DLD1 (cell line): ENCODE results near the gene PTDSS2.

Source experiments
- in situ Hi-C: cut with HindIII; loops from 2 replicates; pipeline ENCODE4 v1.10.0; 2017; ENCODE audit warnings: low sequenced_read_pairs

PTDSS2 gene

DNA sequence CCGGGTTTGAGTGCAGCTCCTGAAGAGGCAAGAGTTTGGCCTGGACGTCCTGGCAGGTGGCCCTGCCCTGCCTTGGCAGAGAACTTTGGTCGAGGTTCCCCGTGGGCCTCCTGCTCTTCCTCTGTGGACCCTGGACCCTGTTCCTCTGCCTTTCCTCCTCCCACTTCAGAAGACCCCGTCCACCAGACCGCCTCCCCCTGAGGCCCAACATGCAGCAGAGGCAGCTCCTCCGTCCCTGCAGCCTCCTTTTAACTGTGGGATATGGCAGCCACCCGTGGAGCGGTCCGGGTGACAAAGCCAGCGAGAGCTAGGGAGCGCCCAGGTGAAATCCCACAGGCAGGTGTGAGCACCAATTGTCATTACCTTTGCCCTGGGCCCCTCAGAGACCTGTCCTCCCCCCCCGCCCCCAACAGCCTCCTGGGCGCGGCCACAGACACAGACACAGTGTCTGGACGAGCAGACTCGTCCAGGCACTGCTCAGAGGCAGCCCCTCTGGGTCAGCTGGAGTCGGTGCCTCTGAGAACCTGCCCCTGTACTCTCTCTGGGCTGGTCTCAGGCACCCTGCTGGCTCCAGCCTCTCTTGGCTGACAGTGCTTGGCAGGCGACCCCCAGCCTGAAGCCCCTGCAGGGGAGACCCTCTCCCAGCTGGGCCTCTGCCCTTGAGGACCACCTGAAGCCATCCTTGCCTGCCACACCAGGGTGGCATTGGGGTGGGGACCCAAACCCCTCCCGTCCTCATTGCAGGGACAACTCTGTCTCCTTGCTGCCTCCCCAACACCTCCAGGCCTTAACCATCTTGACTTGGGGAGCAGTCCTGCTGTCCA, 4.1 kb upstream of the PTDSS2 start:
- in situ Hi-C loops: no loop called here

DNA sequence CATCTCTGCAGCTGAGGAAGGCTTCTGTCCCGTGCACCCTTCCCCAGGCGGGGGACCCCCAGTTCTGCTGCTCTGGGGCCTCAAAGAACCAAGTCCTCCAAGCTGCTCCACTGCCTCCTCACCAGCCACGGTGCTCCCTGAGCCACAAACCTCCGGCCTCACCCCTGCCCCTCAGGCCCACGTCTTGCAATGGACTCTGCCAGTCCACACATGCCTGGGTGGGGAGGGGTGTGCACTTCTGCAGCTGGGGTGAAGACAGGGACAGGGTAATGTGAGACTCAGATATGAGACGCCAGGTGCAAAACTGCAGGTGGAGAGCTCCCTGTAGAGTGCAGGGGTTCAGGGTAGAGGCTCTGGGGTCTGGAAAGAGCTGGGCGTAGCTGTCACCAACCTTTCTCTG, 3.2 kb upstream of the PTDSS2 start:
- in situ Hi-C loops: no loop called here

DNA sequence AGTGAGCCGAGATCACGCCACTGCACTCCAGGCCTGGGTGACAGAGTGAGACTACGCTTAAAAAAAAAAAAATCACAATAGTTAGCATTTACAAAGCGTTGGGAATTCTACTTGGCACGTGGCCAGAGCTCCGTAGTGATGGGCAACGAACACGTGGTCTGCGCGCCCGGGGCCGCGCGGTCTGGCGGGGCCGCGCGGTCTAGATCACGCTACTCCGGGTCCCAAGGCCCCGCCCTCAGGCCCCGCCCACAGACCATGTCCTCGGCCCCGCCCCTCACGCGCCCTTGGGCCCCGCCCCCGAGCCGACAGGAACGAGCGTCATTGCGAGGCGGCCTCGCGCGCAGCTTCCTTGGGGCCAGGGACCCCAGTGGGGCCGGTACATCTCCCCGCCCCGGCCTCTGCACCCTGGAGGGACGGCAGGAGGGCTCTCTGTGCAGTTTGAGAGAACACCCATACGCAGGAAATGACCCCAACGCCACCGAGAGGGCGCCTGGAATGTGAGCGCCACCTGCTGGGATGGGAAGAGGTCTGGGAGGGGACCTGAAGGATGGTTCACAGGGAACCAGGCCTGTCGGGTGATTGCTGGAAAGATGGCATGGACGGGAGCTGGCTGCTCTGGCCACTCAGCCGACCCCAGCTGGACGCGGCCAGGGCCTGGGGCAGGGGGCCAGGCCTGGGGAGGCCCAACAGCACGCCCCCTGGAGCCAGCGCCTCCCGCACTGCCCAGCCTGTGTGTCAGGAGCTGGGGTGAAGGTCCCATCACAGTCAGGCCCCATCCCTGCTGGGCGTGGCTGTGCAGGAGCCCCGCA, 2.0 kb upstream of the PTDSS2 start:
- in situ Hi-C loops: no loop called here

DNA sequence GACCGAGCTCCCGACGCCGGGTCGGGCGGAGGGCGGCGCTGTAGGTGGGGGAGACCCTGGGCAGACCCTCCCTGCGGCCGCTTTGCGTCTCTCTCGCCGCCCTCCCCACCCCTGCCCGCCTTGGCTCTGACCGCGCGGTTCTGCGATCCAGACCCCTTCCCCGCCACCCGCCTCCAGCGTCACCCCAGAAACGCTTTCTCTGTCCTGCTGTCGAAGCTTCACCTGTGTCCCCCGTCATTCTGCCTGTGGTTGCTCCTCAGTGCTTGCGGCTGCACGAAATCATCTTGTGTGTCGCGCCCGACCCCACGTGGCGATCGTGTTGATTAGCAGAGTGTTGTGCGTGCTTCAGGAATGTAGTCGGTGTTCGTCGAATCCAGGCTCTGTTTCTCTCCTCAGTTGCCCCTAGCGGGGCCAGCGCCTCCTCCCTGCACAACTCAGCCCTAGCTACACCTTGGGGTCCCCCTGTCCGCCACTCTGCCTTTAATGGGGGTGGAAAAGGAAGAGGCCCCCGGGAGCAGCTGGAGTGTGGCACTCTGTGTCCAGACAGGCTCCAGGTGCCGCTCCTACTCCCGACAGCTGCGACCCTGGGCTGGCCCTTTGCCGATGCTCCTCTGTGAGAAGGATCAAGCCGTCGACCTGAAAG, 851 bp downstream of the PTDSS2 start:
- in situ Hi-C loops: loop anchor here (10.0 kb wide), 2 partner anchors 66 to 196 kb away; no protein-coding TSS in a partner anchor

DNA sequence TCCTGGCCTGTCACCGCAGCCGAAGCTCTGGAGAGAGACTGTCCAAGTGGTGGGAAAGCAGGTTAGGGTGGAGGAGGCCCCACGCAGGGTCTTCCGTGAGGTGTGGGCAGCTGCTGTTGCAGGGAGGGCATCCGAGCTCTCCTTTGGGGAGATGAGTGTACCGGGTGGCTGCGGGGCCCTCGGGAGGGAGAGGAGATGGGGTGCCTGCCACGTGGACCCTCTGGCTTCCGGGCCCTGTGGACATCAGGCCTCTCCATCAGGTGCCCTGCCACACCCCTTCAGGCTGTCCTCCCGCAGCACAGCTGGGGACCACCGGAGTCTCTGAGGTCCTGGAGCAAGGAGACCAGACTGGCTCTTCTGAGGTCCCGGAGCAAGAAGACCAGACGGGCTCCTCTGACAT, 1.7 kb downstream of the PTDSS2 start:
- in situ Hi-C loops: loop anchor here (10.0 kb wide), 2 partner anchors 67 to 197 kb away; no protein-coding TSS in a partner anchor

DNA sequence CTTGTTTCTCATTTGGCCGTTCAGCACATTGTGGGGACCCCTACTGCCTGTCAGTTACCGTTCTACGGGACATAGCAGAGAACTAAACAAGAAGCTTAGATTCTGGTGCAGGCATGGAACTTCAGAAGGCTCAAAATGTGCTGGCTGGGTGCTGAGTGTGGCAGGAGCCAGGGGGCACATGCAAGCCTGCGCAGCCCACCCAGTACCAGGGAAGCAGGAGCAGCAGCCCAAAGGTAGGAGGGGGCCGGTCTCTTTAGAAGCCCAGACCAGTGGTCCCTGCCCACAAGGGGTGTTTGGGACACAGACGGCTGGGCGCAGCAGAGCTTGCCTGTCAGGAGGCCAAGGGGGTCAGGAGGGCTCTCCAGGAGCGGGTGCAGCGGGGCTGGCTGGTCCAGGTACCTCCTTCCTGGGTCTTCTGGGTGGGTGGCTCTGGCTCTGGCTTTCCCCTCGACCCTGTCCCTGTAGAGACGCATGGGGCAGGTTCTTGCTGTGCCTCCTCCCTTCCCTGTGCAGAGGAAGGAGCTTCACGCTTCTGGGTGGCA, 2.2 kb downstream of the PTDSS2 start:
- in situ Hi-C loops: loop anchor here (10.0 kb wide), 2 partner anchors 67 to 197 kb away; no protein-coding TSS in a partner anchor

DNA sequence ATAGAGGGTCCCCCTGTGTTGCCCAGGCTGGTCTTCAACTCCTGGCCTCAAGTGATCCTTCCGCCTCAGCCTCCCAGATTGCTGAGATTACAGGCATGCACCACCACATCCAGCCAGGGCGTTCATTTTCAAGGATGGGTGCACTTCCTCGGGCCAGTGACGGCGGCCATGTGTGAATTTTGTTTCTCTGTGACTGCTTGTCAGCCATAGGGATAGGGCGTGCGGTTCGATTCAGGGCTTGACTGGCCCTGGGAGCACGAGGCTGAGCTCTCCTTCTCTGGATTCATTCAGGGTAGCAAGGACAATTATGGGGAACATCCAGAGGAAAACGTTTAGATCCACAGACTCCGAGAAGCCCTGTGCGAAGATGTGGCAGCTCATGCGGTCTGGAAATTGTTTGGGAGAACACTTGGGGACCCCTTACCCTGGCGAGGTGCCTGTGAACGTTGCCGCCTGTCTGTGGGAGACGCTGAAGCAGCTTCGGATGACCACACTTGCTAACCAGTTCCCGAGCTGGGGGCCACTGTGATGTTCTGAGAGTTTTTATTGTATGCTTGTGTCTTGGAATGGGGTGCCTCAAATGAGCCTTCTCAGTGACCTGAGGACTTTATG, 2.9 kb downstream of the PTDSS2 start:
- in situ Hi-C loops: loop anchor here (10.0 kb wide), 2 partner anchors 68 to 198 kb away; no protein-coding TSS in a partner anchor

DNA sequence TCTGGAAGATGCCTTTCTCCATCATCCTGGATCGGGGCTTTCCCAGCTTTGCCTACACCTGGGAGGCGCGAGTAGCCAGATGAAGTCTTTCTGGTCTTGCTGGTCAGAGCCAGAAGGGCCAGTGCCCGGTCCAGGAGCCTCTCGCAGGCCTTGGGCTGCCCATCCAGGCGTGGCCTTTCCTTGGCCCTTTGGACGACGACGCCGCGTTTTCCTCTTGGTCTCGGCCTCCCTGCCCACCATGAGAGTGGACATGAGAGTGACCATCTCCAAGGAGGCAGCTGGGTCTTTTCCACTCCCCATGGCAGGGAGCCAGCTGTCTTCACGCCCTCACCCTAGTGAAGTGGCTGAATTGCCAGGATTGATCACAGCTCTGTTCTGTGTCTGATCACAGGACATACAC, 3.5 kb downstream of the PTDSS2 start:
- in situ Hi-C loops: loop anchor here (10.0 kb wide), 2 partner anchors 69 to 199 kb away; no protein-coding TSS in a partner anchor

DNA sequence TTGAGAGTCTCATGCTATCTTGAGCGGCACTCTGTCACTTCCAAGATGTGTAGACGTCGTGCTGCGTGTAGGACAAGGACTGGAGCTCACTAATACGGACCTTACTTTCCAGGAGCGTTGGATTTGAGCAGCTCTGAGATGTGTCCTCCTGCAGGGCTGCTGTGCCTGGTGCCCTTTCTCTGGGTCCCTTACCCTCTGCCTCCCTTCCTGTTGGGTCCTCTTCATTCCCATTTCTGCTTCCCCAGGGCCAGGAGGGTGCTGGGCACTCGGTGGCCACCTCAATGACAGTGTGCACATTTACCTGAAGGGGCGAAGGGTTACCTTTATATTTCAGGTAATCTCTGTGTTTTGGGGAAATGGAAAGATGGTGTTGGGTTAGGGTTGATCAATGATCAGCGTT, 4.0 kb downstream of the PTDSS2 start:
- in situ Hi-C loops: loop anchor here (10.0 kb wide), 2 partner anchors 69 to 199 kb away; no protein-coding TSS in a partner anchor

DNA sequence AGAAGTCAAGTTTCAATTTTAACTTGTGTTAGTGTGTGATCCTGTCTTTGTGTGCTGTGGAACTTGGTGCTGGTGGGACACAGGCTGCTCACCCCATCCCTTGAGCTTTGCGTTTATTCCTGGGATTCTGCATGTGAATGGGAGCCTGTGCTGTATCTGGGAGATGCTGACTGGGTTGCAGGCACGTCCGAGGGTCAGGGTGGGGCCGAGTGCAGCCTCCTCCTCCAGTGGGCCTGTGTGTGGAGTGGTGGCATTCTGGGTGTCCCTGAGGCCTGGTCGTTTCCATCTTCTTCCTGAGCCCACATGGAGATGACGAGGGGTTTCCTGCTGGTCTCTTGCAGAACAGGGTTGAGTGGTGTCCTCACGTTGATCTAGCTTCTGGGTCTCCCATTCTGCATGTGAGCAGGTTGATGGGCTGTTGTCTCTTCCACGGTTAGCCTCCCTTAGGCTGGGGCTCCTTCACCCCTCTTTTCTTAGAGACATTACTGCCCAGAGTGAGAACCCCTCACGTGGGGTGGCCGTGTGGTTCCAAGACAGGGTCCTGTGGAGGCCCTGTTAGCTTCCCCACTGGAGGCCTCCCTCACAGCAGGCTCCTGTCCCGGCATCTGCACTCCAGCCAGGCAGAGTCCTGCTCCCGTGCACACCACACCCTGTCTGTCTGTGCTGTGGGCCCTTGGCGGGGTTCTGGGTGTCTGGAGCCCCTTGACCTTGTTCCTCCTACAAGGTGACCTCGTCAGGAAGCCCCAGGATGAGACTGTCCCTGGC, 4.9 kb downstream of the PTDSS2 start:
- in situ Hi-C loops: loop anchor here (10.0 kb wide), 2 partner anchors 70 to 200 kb away; no protein-coding TSS in a partner anchor

DNA sequence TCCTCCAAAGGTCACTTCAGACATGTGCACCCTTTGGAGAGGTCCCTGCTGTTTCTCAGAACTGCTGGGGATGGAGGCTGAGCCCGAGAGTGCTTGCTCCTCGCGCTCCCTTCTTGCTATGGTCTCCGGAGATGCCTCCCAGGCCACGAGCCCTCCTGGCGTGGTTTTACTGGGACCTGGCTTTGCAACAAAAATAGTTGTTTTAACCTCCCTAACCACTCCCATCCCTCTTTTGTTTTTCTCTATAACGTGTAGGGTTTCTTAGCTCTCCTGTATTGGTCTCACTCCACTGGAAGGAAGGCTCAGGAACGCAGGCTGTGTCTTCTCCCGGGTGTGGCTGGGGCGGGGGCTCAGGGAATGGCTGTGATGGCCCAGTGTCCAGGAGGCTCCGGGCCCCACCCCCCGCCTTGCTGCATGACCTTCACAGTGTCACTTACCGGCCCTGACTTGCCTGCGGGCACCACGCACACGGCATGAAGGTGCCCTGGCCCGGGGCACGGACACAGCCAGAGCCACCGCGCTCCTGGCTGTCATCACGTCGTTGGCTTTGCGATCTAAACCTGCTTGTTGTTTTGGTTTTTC, 5.6 kb downstream of the PTDSS2 start:
- in situ Hi-C loops: loop anchor here (10.0 kb wide), 2 partner anchors 71 to 201 kb away; no protein-coding TSS in a partner anchor

DNA sequence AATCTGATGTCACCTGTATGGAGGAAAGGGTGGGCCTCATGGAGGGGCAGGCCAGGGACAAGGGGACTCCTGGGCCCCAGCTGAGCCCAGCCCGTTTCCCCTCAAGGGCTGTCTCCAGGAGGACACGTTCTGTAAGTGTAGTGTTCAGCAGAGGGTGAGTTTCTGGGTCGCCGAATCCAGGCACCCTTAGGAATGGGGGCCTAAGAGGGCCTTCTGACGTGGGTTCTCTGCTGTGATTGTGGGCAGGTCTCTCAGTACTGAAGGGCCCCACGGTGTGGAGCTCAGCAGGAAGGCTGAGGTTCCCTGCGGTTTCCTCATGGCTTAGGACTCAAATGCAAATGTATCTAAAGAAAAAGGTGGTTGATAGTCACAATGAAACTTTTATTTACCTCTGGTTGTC, 6.5 kb downstream of the PTDSS2 start:
- in situ Hi-C loops: loop anchor here (10.0 kb wide), 2 partner anchors 72 to 202 kb away; no protein-coding TSS in a partner anchor

DNA sequence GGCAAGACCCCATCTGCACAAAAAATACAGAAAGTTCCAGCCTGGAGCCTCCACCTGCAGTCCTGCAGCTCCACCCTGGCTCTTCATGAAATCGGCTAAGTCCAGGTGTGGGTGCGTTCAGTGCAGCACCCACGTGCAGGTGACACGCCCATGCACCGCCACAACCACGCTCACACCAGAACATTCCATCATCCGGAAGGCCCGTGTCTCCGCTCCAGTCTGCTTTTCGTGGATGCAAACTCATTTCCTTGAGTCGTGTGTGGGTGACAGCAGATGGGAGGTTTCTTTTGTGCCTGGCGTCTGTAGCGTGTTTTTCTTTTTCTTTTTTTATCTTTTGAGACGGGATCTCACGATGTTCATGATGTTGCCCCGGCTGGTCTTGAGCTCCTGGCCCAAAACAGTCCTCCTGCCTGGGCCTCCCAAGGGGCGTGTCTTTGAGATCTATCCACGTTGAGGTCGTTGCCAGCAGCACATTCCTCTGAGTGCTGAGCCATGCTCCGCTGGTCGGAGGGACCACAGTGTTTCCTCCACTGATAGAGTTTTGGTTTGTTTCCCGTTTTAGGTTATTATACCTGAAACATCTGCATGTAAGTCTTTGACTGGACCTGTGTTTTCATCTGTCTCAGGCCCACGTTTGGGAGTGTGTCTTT, 7.2 kb downstream of the PTDSS2 start:
- in situ Hi-C loops: loop anchor here (10.0 kb wide), 2 partner anchors 72 to 202 kb away; no protein-coding TSS in a partner anchor

DNA sequence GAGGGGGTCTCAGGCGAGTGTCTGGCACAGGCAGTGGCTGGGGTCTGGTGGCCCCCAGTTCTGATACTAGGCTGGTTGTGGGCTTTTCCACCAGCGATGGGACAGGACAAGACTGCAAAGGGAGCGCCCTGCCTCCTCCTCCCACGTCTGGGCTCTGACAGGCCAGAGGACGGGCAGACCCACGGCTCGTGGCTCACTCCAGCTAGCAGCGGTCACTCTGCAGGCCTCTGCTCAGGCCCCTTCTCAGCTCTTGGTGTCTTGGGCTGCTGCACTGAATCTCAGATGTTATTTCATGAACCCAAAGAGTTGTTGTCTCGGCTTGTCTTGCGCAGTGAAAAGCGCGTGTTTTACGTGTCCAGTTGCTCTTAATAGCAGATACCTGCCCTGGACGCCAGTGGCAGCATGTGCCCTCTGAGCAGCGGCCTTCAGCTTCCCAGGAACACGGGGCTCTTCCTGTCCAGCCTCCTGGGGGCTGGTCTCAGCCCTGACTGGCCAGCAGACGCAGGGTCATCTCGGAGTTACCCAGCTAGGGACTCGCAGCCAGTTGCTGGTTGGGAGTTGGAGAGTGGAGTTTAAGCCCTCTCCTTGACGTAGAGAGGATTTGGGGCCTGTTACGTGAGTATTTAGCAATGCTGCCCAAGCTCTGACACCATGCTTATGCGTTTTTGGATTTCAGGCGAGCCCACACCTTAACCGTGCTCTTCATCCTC, 9.6 kb downstream of the PTDSS2 start:
- in situ Hi-C loops: loop anchor here (10.0 kb wide), 2 partner anchors 75 to 205 kb away; no protein-coding TSS in a partner anchor

DNA sequence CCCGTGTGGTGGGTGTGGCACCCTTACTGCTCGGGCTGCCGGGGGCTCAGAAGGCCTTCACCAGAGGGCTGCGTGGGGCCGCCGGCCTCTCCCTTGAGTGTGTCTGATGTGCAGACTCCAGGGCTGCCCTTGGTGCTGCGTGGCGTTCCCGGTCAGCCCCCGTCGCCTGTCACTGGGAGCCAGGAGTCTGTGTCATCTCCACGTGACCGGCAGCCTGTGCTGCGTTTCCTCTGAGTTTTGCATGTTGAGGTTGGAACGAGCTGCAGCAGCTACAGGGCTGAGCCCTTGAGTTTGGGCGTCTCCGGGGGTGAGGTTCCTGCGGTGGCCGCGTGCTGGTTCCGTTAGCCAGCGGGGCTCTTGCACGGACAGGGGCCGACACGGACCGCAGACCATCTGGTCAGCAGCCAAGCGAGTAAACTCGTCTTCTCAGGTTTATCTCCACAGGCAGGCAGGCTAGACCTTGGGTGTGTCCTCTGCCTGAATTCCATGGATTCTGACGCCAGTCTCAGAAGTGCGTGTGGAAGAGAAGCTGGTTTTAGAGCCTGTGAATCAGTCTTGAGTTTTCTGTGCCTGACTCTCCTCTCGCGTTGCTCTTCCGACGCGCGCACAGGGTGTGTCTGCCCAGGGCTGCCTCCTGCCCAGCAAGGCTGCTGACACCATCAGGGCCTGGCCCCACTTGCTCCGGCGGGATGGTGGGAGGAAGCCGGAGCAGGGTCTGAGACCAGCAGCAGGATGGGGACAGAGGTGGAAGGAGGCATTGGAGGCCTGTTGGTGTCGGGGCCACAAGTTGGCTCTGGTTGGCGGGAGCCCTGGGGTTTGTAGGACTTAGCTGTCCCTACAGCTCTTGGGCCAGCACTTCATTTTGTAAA, 10.5 kb downstream of the PTDSS2 start:
- in situ Hi-C loops: no loop called here

DNA sequence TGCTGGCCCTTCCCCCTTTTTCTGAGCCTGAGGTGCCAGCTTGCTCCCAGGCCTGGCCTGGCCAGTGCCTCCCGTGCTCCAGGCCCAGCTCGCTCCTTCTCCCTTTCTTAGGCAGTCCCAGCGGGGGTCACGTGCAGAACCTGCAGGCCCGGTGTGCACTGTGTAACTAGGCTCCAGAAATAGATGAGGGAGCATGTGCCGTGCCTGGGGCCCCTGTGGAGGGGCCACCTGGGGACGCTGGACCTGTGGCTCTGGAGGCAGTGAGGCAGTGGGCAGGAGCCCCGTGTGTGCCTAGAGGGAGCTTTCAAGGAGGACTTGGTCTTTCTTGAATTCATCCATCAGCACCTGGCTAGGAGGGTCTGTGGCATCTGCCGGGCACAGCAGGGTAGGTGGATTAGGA, 11.5 kb downstream of the PTDSS2 start:
- in situ Hi-C loops: no loop called here
